Activated CD4-positive, alpha-beta T cell treated with anti-CD3 and anti-CD28 coated beads, Interleukin-2, amount 50 U/mL, for 4 hours (primary cell): Measurements from ENCODE around the gene SMIM24.
"Not testable (repeated sequence)": the region's sequence is repeated elsewhere in the genome, so short reads cannot be mapped to it uniquely, and the experiment has no call there.

Experiments used
- DNase-seq, 2 experiments: peaks; one replicate each; pipeline ENCODE4 v3.0.0-alpha.2; 2020

Gene SMIM24

DNA sequence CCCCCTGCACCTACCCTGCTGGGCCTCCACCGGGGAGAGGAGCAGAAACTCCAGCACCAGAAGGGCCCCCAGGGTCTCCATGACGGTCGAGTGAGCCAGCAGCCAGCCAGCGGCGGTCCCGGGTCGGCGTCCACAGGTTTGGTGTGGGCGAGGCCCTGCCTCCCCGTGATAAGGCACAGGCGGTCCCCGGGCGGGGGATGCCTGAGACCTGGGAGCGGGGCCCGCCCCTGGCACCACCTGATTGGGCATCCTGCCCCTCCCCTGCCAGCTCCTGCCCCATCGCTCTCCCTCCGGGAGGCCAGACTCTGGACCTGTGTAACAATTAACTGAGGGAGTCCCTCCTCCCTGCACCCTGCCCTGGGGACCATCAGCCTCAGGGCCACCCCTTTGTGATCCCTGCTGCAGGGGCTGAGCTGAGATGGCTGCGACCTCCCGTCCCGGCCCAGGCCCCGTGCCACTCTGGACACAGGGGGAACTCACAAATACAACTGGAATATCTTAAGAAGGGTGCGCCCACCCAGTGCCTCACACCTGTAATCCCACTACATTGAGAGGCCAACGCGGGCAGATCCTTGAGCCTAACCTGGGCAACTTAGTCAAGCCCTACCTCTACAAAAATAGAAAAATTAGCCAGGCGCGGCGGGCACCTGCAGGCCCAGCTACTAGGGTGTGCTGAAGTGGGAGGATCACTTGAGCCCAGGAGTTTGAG, at the start of gene SMIM24:
Gene SMIM24 (minus strand): TSS at position 143 of the 709 bp plus-strand sequence. CDS start 62 bp downstream, at position 81.
- no peak for DNase-seq

DNA sequence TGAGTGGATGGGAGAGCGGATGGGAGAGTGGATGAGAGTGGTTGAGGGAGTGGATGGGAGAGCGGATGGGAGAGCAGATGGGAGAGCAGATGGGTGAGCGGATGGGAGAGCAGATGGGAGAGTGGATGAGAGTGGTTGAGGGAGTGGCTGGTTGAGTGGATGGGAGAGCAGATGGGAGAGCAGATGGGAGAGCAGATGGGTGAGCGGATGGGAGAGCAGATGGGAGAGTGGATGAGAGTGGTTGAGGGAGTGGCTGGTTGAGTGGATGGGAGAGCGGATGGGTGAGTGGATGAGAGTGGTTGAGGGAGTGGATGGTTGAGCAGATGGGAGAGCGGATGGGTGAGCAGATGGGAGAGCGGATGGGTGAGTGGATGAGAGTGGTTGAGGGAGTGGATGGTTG, 49.0 kb upstream of the SMIM24 start:
- DNase-seq = not testable (repeated sequence)

DNA sequence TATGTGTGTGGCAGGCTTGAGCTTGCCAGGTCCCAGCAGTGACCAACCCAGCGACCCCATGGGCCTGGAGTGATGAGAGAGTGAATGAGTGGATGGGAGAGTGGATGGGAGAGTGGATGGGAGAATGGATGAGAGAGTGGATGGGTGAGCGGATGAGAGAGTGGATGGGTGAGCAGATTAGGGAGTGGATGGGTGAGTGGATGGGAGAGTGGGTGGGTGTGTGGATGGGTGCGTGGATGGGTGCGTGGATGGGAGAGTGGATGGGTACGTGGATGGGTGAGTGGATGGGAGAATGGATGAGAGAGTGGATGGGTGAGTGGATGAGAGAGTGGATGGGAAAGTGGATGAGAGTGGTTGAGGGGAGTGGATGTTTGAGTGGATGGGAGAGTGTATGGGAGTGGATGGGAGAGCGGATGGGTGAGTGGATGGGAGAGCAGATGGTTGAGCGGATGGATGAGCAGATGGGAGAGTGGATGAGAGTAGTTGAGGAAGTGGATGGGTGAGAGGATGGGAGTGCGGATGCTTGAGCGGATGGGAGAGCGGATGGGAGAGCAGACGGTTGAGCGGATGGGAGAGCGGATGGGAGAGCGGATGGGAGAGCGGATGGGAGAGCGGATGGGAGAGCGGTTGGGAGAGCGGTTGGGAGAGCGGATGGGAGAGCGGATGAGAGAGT, 48.4 kb upstream of the SMIM24 start:
- no peak for DNase-seq

DNA sequence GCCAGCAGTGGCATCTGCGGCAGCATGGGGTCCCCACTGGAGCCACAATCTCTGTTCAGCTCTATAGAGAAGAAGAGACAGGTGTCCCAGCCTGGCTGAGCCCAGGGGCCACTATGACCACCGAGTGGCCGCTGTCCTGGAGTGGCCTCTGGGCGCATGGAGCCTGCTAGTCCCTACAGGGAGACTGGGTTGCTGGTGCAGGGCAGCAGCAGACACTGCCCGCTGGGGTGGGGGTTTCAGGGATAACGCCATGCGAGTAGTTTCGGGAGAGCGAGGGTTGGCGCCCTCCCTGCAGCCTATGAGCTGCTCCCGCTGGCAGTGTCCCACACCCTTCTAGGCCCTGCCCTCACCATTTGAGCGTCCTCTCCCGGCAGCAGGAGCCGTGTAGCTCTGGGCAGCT, 47.8 kb upstream of the SMIM24 start:
- no peak for DNase-seq

DNA sequence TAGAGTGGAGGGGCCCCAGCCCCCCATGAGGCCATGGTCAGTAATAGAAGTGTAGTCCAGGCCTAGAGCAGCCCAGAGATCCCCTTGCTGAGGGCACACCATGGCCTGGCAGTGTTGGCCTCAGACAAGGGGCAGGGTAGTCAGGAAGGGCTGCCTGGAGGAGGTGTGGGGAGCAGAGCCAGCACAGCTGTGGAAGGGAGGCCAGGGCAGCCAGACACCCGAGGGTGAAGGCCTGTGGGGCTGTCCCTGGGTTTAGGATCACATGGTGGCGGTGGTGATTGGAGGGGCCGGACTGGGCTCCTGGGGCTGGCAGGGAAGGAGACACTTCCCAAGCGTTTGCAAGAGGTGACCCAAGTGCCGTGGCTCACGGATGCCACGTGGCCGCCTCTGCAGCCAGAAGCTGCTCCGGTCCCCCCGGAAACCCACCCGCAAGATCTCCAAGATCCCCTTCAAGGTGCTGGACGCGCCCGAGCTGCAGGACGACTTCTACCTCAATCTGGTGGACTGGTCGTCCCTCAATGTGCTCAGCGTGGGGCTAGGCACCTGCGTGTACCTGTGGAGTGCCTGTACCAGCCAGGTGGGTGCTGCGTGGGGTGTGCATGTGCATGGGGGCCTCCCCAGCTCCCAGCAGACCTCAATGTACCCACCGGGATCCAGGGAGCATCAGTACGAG, 47.0 kb upstream of the SMIM24 start:
- no peak for DNase-seq

DNA sequence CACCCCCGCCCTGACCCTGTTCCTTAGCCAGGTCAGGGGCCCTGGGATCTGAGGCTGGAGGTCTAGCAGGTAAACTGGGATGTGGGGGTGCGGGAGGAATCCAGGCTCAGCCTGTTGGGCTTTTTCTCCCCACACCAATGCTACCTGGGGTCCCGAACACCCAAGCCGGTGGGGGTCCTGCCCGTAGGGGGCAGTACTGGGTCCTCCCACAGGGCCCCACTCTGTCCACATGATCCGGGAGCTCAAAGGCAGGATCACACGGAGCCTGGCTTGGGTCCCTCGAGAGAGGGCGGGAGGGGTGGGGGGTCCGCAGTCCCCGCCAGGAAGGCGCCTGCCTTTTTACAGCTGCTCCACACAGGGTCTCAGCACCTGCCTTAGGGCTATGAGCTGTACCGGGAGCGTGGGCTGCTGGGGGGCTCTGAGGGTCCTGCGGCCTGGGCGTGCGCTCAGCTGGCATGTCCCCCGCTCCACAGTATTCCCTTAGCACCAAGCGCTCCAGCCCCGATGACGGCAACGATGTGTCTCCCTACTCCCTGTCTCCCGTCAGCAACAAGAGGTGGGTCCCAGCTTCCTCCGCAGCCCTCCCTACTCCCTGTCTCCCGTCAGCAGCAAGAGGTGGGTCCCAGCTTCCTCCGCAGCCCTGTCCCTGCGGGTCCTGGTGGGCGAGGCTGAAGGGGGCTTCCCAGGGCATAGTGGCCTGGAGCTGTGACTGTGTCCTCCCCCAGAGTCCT, 46.3 kb upstream of the SMIM24 start:
- DNase-seq = no peak

DNA sequence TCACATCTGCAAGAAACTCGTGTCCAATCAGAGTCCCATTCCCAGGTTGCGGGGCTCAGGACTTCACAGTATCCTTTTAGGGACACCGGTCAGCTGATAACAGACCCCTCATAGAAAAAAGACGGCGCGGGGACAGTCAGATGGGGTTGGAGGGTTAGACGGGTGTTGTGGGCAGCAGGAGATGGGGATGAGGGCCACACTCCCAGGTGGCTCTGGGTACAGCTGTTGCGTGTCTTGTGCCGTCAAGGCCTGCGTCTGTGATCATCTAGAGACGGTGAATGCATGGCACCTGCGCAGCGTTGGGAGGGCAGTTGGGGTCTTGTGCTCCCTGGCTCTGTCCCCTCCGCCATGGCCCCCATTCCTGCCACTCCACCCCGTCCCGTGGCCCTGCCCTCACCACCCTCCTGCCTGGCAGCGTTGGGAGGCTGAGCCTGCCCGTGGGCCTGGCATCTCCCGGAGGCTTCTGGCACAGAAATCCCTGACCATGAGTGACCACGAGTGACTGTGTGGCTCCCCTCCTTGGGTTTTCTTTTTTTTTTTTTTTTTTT, 44.7 kb upstream of the SMIM24 start:
- DNase-seq = no peak

DNA sequence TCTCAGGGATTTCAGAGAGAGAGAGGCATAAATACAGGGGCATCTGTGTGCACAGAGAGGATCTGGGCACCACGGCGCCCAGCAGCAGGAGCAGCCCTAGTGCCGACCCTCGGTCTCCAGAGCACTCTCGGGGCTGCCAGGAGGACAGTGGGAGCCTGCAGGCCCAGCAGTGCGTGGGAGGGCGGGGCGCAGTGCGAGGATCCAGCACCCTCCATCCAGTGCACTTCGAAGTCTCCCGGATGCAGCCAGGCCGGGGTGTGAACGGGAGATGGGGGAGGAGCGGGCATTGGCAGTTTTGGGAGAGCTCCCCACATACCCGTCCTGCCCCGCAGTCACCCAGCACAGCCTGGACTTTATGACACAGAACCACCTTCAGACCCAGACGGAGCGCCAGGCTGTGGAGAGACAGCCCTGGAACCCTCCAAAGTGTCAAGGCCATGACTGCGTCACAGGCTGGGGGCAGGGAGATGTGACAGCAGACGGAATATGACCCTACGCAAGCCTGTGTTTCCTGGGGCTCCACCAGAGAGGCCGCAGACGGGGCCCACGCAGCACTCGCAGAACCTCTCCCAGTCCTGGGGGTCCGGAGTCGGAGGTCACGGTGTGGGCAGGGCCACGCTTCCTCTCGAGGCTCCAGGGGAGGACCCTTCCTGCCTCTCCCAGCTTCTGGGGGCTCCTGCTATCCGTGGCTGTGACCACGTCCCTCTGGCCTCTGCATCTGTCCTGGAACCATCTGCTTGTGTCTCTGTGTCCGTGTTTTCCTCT, 43.9 kb upstream of the SMIM24 start:
- DNase-seq = no peak

DNA sequence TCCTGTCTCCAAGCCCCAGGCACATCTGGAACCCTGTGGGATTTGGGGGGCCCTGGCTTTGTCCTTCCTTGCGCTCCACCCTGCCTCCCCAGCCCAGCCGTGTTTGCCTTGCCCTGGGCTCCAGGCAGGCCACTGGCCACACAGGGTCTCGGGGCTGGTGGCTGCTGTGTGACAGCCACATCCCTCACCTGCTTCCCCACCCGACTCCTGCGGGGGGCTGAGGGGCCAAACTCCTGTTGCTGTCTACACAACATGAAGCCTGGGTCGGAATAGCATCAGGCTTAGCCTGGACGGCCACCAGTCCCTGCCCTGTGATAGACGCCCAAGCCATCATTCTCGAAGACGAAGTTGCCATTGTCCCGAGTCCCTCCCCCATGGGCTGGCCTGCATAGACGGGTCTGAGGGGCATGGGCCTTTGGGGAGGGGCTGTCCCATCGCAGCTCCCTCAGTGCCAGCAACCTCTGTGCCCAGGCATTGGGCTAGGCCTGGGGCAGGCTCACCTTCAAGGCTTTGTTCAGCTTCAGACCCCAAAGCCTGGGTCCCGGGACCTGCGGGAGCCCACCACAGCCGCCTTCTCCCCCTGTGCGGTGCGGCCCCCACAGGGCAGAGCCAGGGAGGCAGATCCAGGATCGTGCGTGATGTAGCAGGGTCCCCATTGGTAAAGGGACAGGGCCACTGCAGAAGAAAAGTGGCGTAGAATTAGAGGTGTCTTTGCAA, 43.2 kb upstream of the SMIM24 start:
- no peak for DNase-seq

DNA sequence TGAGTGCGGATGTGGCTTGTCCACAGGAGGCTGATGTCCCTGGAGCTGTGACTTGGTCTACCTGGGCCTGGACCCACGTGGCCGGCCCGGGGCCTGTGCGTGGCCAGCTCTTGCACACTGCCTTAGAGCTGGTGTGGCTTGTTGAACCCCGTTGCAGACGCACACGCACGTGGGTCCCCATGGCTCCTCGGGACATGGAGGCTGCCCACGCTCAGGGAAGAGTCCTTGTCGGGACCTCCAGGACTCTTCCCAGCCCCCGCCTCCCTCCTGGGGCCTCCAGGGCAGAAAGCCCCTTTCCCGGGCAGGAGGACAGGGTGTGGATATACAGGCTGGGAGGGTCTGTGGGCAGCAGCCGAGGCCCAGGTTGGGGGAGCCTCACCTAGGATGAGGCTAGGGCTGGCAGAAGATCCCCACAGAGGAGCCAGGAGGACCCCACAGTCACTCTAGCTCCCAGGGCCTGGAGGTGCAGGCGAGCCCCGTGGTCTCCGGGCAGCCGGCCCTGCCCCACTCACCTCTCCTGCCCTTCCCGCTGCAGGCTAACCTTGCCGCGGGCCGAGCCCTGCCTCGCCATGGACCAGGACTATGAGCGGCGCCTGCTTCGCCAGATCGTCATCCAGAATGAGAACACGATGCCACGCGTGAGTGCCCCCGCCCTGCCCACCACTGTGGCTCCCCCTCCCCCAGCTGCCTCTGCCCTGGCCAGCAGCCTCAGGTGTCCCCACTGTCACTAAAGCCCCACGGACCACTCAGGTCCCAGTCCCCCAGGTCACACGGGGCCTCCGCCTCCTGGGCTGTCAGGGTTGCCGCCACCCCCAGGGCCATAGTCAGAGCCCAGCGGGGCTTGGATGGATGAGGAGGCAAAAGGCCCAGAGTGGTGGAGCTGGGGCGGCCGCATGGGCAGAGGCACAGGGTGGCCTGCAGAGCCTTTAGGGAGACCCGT, 42.4 kb upstream of the SMIM24 start:
- no peak for DNase-seq

DNA sequence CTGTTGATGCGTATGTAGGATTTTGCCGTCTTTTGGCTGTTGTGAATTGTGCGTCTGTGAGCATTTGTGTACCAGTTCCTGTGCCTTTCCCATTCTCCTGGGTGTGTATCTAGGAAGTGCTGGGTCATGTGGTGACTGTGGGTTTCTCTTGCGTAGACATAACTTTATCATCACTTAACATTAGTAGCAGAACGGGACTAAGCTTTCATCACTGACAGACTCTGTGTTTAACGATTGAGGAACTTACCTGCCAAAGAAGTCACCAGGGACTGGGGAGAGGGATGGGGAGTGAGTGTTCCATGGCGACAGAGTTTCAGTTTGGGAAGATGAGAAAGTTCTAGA, 40.8 kb upstream of the SMIM24 start:
- DNase-seq = no peak

DNA sequence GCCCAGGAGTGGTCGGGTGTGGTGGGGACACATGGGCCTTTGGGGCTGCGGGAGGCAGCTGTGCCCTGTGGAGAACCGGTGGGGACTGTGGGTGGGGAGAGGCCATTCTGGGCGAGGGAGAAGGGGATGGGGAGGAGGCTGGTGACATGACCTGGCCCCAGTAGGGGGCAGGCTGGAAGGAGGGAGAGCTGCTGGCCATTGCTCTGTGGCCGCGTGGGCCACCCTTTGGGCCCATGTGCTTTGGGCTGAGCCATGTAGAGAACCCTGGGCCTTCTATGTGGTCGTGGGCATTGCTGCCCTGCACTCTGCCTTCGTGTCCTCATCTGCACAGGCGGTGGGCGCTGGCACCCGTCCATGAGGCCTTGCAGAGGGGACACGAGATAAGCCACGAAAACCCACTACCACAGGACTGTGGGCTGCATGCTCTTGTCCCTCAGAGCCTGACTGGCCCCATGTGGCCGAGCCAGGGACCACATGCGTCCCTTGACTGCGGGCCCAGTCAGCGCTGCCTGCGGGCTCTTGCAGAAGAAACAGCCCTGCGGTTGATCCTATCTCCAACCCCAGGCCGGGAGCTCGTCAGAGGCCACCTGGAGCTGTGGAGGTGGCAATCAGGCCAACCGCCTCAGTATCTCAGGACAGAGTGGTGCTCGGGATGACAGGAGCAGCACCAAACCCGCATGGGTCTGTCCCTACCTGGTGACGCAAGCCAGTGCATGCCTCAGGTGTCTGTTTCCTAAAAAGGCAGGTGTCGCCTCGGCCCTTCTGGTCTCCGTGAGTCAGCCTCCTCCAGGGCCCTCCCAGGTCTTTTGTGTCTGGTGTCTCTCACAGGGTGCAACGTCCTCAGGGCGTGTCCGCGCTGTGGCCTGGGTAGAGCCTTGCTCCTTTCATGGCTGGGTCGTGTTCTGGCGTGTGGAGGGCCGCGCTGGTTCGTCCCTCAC, 40.1 kb upstream of the SMIM24 start:
- DNase-seq = no peak

DNA sequence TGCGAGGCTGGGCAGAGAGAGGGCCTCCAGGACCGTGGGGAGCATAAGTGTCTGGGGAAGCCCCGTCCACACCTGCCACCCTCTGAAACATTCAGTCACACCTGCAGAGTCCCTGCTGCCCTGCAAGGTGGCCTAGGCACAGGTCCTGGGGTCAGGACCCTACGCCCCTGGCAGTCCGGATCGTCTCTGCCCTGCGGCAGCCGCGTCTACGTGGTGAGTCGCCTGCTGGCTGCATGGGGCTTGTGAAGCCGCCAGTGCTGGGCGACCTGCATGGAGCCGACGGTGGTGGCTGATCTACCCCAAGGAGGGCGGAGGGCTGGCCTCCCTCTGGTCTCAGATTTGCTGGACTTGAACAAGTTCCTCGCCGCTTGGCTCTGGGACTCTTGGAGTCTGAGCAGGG, 38.8 kb upstream of the SMIM24 start:
- DNase-seq = no peak

DNA sequence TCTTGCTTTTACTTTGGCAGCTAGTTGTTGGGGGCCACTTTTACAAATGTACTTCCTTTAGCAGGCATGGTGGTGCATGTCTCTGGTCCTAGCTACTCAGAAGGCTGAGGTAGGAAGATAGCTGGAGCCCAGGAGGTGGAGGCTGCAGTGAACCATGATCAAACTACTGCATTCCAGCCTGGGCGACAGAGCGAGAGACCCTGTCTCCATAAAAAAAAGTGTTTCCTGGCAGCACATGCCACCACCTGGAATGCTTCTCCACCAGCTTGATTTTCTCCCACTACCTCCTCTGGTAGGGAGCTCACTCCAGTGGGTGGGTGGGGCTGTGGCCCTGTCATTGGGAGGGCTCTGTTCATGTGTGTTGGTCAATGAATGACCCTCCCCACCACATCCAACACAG, 38.3 kb upstream of the SMIM24 start:
- no peak for DNase-seq

DNA sequence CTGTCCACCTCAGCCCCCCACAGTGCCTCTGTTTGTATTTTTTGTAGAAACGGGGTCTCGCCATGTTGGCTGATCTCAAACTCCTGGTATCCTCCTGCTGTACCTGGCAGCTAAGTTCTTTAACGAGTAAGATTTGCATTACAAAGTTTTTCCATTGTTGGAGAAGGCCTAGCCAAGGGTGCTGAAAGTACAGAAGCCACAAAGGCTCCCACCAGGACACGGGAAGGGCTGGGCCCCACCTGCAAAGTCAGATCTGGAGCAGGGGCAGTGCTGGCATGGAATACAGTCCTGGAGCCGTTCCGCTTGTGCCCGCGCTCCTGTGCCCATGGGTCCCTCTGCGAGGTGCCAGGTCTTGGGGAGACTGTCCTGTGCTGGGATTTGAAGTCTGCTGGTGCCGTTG, 37.9 kb upstream of the SMIM24 start:
- DNase-seq = no peak

DNA sequence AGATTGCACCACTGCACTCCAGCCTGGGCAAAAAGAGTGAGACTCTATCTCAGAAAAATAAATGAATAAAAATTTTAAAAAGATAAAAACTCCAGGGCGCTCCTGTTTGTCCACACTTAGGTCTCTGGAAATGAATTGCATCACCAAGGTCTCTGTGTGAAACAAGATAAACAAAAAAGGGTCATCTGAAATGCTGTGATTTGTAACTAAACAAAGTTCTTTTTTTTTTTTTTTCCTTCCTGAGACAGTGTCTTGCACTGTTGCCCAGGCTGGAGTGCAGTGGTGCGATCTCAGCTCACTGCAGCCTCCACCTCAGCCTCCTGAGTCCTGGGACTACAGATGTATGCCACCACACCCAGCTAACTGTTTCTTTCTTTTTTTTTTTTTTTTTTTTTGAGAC, 37.3 kb upstream of the SMIM24 start:
- no peak for DNase-seq

DNA sequence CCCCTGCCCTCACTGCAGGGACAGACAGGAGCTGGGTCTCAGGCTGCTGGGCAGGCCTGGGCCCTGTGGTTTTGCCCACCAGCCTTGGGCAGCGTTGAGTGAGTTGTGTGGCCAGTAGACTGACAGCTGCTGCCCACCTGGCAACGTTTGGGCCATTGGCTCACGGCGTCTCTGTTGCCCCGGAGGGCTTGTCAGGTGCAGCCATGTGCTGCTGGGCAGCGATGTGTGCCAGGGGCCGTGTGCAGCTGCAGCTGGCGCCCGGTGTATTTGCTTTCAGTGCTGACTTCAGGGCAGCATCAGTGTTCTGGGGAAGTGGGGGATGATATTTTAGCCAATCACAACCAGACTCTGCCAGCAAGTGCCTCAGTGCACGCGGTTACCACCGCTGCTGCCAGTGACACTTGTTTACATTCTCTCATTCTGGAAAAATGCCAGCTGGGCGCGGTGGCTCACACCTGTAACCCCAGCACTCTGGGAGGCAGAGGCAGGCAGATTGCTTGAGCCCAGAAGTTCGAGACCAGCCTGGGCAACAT, 36.4 kb upstream of the SMIM24 start:
- no peak for DNase-seq

DNA sequence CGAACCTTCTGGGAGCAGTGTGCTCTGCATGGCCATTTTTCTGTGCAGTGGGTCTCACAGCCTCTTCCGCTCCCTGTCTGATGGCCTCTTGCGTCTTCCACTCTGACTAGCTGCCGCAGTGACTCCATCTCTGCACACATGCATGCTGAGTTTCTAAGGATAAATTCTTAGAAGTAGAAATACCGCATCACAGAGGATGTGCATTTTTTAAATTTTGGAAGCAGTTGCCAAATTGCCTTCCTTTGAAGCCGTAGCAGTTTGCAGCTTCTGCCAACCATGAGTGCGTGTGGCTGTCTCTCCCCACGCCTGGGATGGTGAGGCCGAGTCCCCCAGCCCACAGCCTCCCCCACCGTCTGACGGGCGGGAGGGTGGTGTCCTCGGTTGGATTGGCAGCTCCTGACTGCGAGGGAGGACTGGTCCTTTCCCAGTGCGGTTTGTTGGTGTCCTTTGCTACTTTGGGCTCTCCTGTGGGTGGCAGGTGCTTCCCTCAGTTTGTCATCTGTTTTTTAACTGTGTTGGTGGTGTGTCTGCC, 35.6 kb upstream of the SMIM24 start:
- no peak for DNase-seq

DNA sequence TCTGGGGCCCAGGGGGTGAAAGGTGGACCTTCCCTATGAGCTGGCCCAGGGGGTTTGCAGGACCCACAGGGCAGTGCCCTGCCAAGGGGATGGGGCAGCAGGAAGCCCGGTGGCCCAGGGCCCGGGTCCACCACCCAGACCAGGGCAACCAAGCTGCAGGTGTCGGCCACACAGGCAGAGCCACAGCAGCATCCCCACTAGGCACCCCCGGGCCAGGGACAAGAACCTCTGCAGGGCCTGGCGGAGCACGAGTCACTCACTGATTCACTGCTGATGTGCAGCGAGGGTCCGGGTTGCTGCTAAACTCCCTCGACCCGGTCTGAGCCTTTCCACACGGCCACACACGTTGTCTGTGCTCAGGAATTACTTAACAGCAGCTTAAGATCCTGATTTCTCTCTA, 34.6 kb upstream of the SMIM24 start:
- no peak for DNase-seq
